SH-SY5Y (cell line): ENCODE data around the gene GAR1.

ENCODE experiments used
- GATA2 ChIP-seq: IDR thresholded peaks from 2 replicates; pipeline ENCODE4 v1.6.1; 2011; ENCODE audit warnings: mild to moderate bottlenecking, low read depth, low read length
- GATA3 ChIP-seq: IDR thresholded peaks from 2 replicates; pipeline ENCODE4 v1.6.1; 2011; ENCODE audit warnings: low read depth, mild to moderate bottlenecking, low read length, moderate library complexity

GRCh38 chr4:109801895-109802319, 13.7 kb upstream of the GAR1 start, which contains the start of gene CFI:
- TF ChIP-seq GATA2 (no peak), GATA3 (no peak)
